Middle frontal gyrus (tissue), 1 donor: ENCODE measurements around the gene OSTF1.

Experiments
- DNase-seq: peaks from one replicate; pipeline ENCODE4 v3.0.0-alpha.2; 2015; ENCODE audit warnings: low spot score; ENCODE audit errors: extremely low spot score

The OSTF1 gene, protein sequence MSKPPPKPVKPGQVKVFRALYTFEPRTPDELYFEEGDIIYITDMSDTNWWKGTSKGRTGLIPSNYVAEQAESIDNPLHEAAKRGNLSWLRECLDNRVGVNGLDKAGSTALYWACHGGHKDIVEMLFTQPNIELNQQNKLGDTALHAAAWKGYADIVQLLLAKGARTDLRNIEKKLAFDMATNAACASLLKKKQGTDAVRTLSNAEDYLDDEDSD

DNA sequence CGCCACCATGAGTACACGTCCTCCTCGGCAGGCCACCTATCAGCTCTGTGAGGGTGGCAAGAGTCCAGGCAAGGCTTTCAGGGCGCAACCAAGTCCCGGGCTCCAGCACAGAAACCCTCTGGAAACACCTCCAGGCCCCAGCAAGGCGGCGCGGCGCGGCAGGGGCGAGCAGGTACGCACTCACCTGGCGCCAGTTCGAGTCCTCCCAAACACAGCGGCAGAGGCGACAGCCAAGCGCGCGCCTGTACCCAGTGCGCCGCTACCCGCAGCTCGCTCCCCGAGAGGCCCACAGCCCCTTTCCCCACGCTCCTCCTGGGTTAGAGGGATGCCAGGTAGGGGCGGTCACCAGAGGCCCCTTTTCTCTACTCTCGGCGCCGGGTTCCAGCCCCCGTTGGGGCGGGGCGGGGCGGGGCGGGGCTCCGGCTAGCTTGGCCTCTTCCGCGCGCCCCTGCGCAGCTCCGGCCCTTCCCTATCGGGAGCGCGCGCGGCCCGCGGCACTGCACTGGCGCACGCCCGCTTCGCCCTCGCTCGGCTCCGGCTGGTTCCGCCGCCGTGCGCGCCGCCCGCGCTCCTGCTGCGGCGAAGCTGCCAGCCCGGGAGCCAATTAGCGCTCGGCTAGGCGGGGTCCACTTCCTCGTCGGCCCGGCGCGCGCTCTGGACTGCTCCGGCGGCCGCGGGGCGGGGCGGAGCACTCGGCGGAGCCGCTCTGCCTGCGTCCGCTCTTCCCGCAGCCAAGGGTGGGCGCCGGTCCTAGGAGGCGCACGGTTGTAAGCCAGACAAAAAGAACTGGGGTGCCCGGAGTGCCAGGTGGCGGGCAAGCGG lies at the start of gene OSTF1, which contains the start of gene NMRK1:
Gene OSTF1, plus strand, starts transcription at position 691 of the 822 bp plus-strand sequence. CDS start 179 bp downstream, outside the sequence.
Gene NMRK1, minus strand, starts transcription at position 332 of the 822 bp plus-strand sequence. CDS start 5,040 bp downstream, outside the sequence.
- DNase-seq = peak; percentile 97

DNA sequence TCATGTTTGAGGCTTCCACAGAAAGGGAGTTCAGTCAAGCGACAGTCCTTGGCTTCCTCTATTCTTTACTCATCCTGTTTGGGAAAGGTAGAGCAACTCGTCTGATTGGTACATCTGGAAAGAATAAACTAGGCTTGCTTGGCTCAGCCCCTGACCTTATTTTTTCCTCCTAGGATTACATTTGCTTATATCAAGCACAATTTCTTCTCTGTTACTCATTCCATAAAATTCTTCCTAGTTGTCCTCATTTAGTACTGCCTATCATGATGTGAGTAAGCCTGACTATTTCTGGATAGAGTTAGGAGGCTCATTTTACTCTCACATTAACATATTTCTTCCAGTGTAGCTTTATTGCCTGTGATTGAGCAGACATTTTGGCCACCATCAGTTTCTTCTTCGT lies 49.3 kb upstream of the OSTF1 start:
- DNase-seq = no peak

DNA sequence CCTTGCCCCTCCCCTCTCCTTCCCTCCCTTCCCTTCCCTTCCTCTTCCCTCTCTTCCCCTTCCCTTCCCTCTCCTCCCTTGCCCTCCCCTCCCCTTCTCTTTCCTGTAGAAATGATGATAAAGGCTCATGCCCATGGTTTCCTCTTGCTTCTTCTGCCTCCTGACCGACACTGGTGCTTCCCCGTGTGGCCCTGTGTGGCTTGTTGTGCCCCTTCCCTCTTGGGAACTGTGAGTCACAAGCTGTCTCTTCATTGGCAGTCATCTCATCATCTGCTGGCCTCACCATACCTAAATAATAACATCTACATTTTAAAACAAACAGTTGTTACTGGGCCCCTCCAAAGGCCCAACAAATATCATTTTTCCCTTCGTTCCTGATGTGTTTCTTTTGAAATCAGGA lies 48.5 kb upstream of the OSTF1 start:
- DNase-seq = no peak

DNA sequence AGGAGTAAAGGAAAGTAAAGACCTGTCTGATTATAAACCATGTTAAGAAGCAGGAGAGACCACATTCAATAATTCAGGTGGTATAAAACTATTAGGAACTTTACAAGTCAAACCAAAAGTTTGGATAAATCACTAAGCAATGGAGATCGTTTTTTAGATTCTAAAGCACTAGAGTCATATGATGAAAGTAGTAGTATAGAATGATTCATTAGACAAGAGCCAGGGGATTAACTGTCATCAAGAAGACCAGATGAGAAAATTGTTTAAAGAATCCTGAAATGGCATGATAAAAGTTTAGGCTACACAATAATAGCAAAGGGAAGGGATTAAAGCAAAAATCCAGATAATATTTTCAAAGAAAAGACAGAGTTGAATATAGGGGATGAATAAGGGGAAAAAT lies 47.3 kb upstream of the OSTF1 start:
- DNase-seq = no peak

DNA sequence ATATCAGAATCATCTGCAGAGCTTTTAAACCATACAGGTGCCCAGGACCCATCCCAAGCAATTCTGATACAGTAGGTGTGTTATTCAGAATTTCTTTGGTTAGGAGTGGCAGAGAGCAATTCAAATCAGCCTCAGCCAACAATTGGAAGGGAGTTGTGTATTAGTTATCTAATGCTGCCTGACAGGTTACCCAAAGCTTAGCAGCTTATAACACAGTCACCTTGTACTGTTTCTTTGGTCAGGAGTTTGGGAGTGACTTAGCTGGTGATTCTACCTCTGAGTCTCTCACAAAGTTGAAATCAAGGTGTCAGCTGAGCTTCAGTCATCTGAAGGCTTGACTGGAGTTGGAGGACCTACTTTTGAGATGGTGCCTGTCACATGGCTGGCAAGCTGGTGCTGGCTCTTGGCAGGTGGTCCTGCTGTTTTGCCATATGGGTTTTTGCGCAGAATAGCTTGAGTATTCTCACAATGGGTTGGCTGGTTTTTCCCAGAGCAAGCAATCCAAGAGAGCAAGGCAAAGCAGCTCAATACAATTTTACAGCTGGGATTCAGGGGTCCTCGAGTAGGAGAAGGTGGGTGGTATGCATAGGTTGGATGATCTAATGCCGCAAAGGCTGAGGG lies 41.5 kb upstream of the OSTF1 start:
- DNase-seq = no peak

DNA sequence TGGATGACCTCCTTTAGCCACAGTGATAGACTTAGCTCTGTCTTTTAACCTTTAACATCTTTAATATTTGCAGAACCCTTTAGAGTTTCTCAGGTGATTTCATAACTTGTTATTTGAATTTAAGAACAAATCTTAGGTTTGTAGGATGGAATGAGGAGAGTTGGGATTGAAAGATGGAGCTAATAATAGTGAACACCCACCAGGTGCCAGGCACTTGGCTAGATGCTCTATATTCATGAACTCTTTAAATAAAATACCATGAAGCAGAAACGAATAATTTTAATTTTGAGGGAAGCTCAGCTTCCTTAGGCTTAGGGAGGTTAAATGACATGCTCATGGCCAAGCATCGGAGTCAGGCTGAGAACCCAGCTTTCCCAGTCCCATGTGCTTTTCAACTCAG lies 40.8 kb upstream of the OSTF1 start:
- no peak for DNase-seq

DNA sequence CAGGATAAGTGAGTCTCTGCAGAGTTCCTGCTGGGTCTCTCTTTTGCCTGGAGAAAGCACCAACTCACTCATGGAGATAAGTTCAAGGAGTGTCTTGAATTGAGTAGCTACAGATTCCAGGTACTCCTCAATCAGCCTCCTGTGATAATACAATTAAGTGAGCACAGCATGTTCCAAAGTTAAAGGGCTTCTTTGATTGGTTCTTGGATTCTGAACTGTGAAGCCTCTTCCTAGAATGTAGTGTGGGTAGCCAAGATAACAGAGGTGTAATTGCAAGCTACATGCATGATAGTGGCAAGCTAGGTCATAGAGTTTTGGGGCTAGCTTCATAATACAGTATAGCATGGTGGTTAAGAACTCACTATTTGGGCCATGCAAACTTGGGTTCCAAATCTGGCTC lies 37.0 kb upstream of the OSTF1 start:
- DNase-seq = no peak

DNA sequence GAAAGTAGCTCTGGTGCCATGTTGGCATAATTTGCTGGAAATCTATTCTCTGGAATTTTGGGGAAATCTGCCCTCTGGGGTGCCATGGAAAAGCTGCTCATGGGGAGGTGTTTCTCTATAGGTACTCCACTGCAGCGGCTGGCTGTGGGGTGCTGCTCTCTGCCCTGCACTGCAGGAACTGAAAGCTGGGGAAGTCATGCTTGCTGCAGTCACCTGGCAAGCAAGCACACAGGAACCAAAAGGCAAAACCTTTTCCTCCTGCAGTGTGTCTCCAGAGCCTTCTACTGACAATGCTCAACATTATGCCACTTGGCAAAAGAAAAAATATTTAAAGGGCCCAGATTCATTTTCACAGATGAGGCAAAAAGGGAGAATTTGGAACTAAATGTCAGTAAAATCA lies 34.4 kb upstream of the OSTF1 start:
- no peak for DNase-seq

DNA sequence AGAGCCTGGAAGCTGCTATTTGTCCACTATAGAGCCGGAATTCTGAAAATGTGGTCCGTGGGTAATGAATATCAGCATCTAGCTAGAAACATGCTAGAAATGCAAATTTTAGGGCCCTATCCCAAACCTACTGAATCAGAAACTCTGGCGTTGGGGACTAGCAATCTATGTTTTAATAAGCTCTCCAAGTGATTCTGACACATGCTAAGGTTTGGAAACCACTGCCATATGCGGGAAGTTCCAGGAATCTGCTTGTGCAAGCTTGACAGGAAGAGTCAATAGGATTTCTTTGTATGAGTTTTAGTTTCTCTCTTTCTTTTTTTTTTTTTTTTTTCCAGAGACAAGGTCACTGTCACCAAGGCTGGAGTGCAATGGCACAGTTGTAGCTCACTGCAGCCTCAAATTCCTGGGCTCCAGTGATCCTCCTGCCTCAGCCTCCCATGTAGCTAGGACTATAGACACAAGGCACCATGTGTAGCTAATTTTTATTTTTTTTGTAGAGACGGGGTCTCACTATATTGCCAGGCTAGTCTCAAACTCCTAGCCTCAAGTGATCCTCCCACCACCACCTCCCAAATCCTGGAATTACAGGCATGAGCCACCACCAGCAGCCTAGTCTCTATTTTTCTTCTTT lies 33.8 kb upstream of the OSTF1 start:
- DNase-seq = no peak

DNA sequence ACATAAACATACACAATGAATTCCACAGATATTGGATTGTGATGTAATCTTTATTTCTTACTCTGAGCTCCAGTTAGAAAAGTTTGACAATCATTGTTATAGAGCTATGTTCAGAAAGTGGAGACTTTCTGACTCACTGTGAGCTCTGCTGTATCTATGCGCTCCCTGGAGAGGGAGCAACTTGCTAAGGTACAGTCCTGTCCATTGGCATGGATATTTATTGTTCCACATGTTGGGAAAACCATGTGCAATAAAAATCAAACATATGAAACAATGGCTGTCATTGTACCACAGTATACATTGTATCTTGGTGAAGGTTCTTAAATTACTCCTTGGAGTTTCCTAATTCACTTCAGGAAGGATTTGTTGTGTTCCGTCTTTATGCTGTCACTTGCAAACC lies 27.1 kb upstream of the OSTF1 start:
- no peak for DNase-seq

DNA sequence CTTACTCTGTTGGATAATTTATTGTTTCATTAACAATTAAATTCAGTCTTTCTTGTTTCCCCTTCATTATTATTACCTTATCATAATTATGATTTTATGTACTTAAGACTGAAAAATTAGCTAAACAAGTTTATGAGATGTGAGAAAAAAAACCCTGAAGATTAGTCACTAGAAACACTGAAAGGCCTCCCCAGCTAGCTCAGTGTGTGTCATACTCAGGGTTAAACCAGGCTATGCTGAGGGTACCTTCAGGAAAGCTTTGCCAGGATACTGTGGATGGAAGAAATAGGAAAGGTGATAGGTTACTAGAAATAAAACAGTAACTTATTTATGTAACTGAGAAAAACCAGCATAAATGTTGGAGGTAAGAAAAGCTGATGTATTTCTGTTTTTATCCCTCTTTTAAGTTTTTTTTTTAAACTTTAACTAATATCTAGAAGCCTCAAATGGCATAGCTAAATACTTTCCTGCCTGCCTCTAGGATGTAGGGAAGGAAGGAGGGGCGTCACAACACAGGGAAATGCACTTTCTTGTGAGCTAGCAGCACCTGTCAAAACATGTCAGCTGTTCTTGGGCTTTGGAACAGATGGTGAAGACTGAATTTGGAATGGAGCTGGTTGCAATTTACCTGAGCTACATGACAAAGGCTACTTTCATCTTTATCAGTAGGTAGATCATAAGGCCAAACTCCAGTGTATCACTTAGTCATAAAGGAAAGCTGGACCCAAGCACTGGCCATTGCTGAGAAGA lies 24.6 kb upstream of the OSTF1 start:
- DNase-seq = no peak

DNA sequence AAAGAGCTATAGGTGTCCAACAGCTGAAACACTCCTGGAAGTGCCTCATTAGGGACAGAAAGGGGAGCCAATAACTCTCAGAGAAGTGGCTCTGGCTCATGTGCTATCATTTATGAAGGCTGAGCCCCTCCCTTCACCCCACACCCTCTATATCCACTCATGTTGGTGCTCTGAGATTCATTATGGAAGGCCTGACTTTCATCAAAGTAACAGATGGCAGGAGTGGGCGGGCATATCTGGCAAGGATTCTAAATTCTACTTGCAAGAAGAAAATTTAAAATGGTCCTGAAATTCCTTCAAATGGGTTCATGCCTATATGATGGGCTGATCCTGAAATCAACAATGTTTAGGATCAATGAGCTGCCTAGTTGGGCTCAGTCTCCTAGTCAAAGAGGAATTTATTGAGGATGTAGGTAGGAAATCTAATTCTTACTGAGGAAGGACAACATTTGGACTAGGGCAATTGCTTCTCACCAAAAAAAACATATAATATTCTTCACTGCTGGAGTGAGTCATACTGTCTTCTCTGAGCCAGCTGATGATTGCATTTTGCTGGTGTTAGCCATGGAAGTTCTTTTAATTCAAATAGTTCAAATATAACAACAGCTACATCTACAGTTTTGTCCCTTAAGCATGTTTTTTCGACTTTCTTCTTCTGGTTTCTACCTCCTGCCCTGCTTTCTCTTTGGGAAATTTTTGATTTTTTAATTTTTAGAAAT lies 23.8 kb upstream of the OSTF1 start:
- DNase-seq = peak; percentile 40

DNA sequence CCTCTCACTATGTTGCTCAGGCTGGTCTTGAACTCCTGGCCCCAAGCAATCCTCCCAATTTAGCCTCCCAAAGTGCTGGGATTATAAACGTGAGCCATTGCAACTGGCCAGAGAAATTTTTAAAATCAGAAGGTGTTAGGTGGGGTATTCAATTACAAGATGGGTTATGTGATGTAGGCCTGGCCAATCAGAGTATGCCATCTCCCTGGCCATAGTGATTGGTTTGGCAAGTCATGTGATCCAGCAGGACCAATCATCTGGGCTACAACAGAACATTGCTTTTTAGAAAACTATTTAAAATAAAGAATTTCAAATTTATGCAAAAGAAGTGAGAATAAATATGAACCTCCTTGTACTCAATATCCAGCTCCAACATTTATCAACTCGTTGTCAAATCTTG lies 22.8 kb upstream of the OSTF1 start:
- no peak for DNase-seq

DNA sequence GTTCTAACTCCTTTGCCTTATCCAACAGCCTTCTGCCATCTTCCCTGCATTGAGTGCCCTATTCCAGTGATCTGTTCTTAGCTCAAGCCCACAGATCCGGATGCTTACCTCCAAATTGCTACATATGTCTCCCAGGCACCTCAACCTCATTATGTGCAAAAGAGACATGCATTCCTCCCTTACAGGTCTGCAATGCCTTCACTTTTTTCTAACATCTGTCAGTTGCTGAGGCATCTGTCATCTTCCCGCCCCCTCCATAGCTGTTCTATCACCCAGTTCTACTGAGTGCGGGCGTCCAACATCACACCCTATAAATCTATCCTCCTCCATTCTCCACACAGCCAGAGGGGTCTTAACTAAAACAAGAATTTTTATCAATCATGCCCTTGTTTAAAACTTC lies 20.4 kb upstream of the OSTF1 start:
- no peak for DNase-seq

DNA sequence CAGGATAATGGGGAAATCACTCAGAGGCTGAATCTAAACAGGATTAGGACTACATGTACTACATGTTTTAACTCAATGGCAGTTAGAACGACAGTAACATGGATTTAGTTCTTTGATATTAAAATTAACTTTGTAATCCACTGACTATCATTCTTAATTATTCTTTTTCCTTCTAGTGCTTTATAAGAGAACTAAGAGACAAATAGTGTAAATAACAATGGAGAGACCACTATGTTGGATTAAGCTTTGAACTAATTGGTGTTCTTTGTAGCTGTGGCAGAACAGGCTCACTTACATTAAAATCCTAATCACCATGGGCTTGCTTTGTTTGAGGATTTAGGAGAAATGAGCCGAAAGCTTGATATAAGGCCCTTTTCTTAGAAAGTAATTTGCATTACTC lies 19.1 kb upstream of the OSTF1 start:
- no peak for DNase-seq

DNA sequence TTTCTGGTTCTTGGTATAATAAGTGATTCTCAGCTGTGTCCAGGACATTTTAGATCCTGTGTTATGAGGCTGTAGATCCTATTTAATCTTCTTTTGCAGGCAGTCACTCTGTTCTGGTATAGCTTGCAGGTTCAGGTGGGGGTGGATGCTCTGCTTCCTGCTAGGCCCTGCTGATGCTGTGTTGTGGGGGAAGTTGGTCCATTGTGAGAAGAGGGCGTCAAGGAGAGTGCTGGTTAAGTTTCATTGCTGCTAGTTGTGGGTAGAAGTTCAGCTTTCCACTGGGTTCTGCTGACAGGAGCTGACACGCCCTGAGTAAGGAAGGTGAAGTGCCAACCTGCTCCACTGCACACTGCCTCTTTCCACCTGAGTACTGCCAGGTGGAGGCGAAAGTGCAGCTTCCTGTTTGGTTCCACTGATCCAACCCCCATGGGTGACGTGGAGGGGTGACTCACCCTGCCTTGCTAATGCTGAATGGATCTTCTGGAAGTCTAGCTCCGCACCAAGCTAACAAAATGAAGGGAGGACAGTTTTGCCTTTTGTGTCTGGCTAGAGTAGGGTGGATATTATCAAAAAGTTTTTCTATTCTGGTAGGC lies 16.7 kb upstream of the OSTF1 start:
- DNase-seq = no peak

DNA sequence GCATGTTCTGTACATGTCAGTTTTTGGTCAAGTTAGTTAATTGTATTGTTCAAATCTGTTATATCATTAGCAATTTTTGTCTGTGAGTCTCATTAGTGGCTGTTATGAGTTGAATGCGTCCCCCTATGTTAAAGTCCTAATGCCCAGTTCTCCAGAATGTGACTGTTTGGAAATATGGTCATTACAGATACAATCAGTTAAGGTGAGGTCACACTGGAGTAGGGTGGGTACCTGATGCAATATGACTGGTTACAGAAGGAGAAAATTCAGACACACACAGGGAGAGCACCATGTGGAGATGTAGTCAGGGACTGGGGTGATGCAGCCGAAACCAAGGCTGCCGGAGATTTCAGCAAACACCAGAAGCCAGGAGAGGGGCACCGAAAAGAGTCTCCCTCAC lies 15.4 kb upstream of the OSTF1 start:
- no peak for DNase-seq

DNA sequence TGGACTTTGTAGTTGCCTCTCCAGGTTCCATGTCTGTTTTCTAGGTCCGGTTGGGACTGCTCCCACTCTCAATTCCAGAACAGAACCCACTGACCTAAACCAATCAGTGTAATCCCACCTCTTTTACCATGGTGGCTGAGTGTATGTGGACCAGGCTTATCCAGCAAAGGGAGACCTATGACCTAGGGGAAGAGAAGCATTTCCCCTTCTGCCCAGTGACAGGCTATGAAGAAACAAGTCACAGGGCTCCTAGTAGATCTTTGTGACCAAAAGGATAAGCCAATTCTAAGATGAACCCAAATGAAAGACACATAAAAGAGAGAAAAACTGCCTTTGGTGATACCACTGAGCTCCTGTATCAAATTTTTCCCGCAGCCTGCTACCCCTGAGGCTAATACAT lies 6.7 kb upstream of the OSTF1 start:
- DNase-seq = no peak

DNA sequence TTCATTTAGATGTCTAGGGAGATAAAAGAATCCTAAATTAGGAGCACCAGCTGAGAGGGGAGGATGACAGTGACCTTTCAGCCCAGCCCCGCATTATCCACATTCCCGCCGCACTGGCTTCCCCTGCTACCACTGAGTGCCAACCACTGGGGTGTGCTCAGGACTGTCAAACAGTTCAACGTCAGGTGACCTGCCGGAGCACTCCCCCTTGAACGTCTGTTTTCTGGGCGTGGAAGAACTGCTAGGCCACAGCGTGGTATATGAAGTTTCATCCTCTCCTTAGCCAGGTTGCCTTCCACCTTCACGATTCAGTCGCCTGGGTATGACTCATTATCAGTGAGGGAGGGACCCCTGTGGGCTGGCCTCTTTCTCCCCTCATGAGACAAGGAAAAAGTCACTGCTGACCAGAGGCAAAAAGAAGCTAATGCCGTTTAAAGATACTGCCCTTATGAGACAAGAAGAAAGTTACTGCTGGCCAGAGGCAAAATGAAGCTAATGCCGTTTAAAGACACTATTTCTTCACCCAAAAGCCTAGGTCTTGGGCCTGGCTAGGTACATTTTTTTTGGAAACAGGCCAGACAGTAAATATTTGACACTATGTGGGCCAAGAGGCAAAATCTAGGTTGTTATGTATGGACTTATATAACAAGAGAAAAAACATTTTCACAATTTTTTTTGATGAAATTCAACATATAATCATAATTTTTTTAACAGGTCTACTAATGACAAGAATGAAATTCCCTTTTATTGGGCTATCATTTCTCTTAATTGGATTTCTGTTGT lies 4.9 kb upstream of the OSTF1 start:
- DNase-seq = no peak
